Neural crest cell (in vitro differentiated cells): ENCODE results near the gene PLCH1. TPM values are rescaled to one million over a fixed set of nuclear protein-coding genes. Genes with fewer than 3 reads are reported as not detected.

ENCODE experiments used
- DNase-seq: peaks from one replicate; pipeline ENCODE4 v3.0.0; 2021; ENCODE audit warnings: low read depth, mixed read lengths, low spot score
- H3K27ac Mint-ChIP-seq: one replicate; pipeline ENCODE4 v1.8.0; 2021; ENCODE audit warnings: mild to moderate bottlenecking, mixed read lengths; ENCODE audit not compliant: unreplicated experiment
- H3K27me3 Mint-ChIP-seq: 2 replicates; pipeline ENCODE4 v1.8.0; 2021; ENCODE audit warnings: low read depth, mild to moderate bottlenecking, mixed read lengths
- H3K36me3 Mint-ChIP-seq: 2 replicates; pipeline ENCODE4 v1.8.0; 2021; ENCODE audit warnings: low read depth, mild to moderate bottlenecking, mixed read lengths
- H3K4me1 Mint-ChIP-seq: 2 replicates; pipeline ENCODE4 v1.8.0; 2021; ENCODE audit warnings: mixed read lengths
- H3K4me3 Mint-ChIP-seq: one replicate; pipeline ENCODE4 v1.8.0; 2021; ENCODE audit warnings: mild to moderate bottlenecking, mixed read lengths
- H3K9me3 Mint-ChIP-seq: 2 replicates; pipeline ENCODE4 v1.8.0; 2021; ENCODE audit warnings: mixed read lengths
- total RNA-seq: library from RNA; stranded (reverse); gene quantifications from 2 replicates; pipeline ENCODE4 v1.2.1, GENCODE V29; 2021
- TF ChIP-seq, protein P1 (sequence below): fragments of 200-600 bp; sonication (generic); conservative IDR thresholded peaks from 2 replicates; pipeline ENCODE4 v1.5.0; 2021; ENCODE audit warnings: antibody characterized with exemption, mild to moderate bottlenecking

The PLCH1 gene
- total RNA-seq, 1 donor from 2014 or later = 22.4 TPM

DNA sequence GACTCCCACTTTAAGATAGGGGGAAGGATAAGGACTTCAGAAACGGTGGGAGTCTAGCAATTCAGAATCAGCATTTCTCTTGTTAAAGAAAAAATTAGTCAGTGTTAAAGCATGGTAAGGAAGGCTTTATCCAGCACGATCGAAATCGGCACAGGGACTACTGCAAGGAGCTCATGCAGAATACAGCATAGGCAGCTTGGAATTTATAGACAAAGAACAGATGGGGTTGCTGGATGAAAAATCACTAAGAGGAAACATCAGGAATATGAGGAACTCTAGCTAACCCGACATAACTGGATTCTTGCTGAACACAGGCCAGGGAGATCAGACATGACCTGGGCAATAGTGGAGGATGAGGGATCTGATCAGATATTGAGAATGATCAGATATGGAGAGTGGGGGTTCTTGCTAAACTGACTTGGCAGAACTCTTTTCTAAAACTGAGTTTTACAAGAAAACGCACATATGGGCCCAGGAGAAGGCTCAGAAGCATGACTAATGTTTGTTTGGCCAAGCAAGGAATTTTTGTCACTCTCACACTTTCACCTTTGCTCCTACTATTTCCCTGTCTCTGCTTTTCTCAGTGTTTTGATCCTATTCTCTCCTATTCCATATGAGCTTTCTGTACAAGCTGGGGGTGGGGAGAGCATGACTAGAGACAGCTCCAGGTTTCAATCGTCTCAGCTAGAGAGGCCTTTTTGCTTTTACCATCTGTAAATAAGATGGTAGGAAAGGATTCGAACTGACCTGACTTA lies 3.9 kb upstream of the PLCH1 start:
- Mint-ChIP-seq H3K36me3 (no peaks in the 10 kb centered on the region), H3K27me3 (peaks cover 24% of the 10 kb centered on the region), H3K4me1 (peaks cover 60% of the 10 kb centered on the region), H3K4me3 (no peak overlapping the region), H3K27ac (no peak overlapping the region), H3K9me3 (no peaks in the 10 kb centered on the region)
- DNase-seq = no peak
- TF ChIP-seq, protein P1, sequence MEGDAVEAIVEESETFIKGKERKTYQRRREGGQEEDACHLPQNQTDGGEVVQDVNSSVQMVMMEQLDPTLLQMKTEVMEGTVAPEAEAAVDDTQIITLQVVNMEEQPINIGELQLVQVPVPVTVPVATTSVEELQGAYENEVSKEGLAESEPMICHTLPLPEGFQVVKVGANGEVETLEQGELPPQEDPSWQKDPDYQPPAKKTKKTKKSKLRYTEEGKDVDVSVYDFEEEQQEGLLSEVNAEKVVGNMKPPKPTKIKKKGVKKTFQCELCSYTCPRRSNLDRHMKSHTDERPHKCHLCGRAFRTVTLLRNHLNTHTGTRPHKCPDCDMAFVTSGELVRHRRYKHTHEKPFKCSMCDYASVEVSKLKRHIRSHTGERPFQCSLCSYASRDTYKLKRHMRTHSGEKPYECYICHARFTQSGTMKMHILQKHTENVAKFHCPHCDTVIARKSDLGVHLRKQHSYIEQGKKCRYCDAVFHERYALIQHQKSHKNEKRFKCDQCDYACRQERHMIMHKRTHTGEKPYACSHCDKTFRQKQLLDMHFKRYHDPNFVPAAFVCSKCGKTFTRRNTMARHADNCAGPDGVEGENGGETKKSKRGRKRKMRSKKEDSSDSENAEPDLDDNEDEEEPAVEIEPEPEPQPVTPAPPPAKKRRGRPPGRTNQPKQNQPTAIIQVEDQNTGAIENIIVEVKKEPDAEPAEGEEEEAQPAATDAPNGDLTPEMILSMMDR = no peak

DNA sequence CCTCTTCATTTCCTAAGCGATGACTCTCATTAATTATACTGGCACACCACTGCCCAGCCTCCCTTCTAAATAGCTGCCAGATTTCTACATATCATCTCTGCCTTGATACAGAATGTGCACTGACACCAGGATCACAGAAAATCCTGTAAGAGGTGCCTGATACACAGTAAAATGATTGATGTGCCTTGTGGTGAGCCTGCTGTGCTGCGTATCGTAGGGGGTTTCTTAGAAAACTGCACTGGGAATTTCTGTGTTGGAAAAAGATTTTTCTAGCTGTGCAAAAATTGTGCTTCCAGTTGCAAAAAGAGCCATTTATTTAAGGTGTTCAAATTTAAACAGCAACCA lies 3.0 kb upstream of the PLCH1 start:
- TF ChIP-seq, protein P1 = no peak
- H3K4me1 Mint-ChIP-seq = peaks cover 63% of the 10 kb centered on the region
- no peak for DNase-seq

DNA sequence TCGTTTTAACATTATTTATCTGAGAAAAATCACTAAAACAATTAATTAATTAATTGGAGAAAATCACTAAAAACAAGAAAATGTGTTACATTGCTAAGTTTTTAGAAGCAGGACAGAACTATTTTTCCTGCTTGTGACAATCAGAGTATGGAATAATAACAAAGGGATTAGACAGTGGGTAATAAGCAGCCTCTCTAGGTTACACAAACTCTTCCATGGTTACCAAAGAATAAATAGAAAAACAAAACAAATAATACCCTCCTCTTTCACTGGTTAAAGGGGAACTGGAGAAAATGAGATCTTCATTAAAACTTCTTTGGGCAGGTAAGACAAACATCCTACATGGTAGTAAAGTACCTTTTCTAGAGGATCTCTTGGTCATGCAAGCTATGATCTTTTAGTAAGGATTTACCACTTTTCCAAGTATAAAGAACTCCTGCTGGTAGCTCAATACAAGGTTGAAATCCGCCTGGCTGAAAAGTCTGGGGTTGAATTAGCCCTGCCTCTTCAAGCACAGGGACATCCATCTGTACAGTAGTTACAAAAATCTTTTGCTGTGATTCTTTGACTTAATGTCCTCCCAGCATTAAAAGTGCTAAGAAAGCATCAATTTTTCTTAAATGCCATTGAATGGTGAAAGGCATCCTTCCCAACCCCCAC lies 2.5 kb upstream of the PLCH1 start:
- H3K4me1 Mint-ChIP-seq = peaks cover 65% of the 10 kb centered on the region
- peaks cover 27% of the 10 kb centered on the region for H3K27me3 Mint-ChIP-seq
- H3K9me3 Mint-ChIP-seq = no peaks in the 10 kb centered on the region
- peak overlapping the region; percentile 95 for H3K27ac Mint-ChIP-seq
- TF ChIP-seq, protein P1 = no peak
- no peaks in the 10 kb centered on the region for H3K36me3 Mint-ChIP-seq
- DNase-seq = no peak
- peak overlapping the region; percentile 99 for H3K4me3 Mint-ChIP-seq

More for the DNA sequence above, 3.0 kb upstream of the PLCH1 start:
- peak overlapping the region; percentile 99 for H3K4me3 Mint-ChIP-seq
- H3K36me3 Mint-ChIP-seq = no peaks in the 10 kb centered on the region
- H3K27me3 Mint-ChIP-seq = peaks cover 27% of the 10 kb centered on the region
- H3K27ac Mint-ChIP-seq = peak overlapping the region; percentile 95
- no peaks in the 10 kb centered on the region for H3K9me3 Mint-ChIP-seq

DNA sequence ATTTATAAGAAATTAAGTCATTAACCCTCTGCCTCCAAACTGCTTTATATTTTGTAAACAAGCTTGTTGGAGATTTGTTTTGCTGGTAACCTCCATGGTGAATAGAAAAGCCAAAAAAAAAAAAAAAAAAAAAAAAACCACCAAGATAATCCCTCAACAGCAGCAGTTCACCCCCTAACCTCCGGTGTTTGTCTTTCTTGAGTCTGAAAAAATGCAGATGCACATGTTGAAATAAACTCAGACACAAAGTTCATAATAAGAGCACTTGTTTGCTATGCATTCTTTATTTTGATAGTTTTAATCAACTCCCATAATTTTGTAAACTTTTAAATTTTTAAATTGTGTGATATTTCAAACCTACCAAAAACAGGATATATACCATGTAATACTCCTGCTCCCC lies 1.8 kb upstream of the PLCH1 start:
- TF ChIP-seq, protein P1 = no peak
- Mint-ChIP-seq H3K9me3 (no peaks in the 10 kb centered on the region), H3K36me3 (no peaks in the 10 kb centered on the region), H3K27me3 (peaks cover 27% of the 10 kb centered on the region), H3K27ac (peak overlapping the region; percentile 95), H3K4me3 (peak overlapping the region; percentile 99), H3K4me1 (peaks cover 61% of the 10 kb centered on the region)
- DNase-seq = no peak

DNA sequence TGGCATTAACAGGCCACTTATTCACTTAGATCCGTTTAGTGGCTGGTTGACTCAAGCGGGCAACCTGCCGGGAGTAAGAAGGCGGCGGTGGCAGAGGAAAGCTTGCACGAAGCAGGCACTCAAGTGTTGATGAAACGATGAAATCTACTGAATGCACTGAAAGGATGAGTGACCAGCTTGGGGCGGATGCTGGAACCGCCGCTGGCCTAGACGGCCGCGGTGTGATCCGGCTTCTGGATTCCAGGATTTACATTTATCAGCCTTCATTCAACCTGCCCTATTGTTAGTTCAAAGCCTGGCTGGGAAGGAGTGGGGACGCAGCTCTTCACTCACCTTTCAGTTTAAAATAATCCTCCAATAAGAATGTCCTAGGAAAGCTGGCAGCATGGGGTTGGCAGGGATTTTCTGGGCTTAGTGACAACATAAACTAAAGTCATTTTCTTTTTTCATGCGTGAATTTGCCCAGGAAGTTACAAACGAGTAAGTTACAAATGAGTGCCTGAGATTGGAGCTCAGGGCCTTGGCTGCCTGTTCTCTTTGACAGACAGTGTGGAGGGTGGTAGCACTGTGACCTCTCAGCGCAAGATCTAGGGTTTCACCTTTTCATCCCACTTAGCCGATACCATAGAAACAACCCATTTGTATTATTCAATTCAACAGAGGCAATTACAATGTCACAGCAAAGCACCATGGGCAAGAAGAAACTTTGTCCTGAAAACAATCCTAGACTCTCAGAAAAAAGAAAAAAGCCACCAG lies 1.1 kb upstream of the PLCH1 start:
- H3K36me3 Mint-ChIP-seq = no peaks in the 10 kb centered on the region
- H3K9me3 Mint-ChIP-seq = no peaks in the 10 kb centered on the region
- TF ChIP-seq, protein P1 = no peak
- peaks cover 27% of the 10 kb centered on the region for H3K27me3 Mint-ChIP-seq
- DNase-seq = peak; percentile 28
- H3K27ac Mint-ChIP-seq = peak overlapping the region; percentile 38
- H3K4me1 Mint-ChIP-seq = peaks cover 66% of the 10 kb centered on the region
- H3K4me3 Mint-ChIP-seq = peak overlapping the region; percentile 99
